ENCODE data around the gene TOP2B. TPM values are rescaled to one million over a fixed set of nuclear protein-coding genes. Genes with fewer than 3 reads are reported as not detected.

TOP2B gene
- total RNA-seq, 2 donors from 2014 or later: 126 to 145 TPM

Other genes with a start within 250 kb of the TOP2B start
- not detected for gene RARB, start 236.6 kb downstream of the TOP2B start, total RNA-seq
- gene NGLY1, start 118.5 kb upstream of the TOP2B start, total RNA-seq: 10 to 100 TPM; 71.3 to 76.7 TPM
- gene OXSM, start 125.2 kb upstream of the TOP2B start, total RNA-seq: 10 to 100 TPM; 13.1 to 16.2 TPM

Measured in natural killer cell treated with Interleukin-12 subunit alpha and Interleukin-12 subunit beta and Interleukin-15 and Interleukin-18, amount 100 ng/mL, for 72 hours (primary cell).